Measurements from ENCODE around the gene CABP7.

The CABP7 gene

DNA sequence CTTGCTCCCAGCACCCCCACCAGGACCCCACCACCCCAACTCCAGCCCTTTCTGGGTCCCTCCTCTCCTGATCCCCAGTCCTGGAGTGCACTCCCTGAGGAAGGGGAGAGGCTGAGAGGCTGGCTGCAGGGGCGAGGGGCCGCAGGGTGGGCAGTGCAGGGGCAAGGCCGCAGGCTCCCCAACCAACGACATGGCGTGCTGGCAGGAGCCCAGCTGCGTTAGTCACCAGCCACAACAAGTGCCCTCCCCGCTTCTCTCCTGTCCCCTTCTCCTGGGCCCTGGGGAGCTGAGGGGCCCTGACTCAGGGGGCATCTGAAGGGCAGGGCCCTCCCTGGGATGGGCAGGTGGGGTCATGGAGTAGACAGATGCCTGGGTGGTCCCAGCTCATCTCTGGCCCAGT is 2.3 kb downstream of the CABP7 start:
- no peak for DNase-seq (ENCODE audit: extremely low read depth in 1 of 2, low read depth in 1 of 2)

DNA sequence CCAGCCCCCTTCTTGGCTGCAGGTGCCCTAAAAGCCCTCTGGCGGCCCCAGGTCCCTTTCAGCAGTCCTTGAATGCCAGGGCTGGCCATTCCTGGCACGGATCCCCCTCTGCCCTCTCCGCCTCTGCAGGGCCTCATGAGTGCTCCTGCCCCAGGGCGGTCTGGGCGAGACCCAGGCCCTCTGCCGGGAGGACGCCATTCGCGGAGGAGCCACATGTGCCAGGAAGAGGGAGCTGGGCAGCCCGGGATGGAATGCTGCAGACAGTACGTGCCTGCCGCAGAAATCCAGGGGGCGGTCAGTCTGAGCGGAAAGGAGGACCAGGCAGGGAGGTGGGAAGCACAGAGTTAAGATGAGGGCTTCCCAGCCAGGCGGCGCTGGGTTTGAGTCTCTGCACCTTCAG is 2.8 kb downstream of the CABP7 start:
- no peak for DNase-seq (ENCODE audit: extremely low read depth in 1 of 2, low read depth in 1 of 2)

DNA sequence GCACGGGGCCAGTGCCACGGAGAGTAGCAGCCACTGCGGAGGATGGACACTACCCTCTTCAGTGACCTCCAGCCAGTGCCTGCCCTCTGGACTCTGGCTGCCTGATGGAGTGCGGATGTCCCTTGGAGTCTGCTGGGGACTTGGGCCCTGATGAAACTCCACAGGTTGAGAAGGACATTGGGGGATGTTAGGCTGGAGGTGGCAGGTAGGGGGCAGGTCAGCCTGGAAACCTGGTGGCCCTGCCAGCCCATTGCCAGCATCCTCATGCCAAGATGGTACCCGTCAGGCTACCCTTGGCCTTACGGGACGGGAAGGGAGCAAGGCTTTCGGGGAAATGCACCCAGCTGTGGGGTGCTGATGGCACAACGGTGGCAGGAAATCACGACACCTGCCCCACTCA is 4.0 kb downstream of the CABP7 start:
- no peak for DNase-seq (ENCODE audit: extremely low read depth in 1 of 2, low read depth in 1 of 2)

DNA sequence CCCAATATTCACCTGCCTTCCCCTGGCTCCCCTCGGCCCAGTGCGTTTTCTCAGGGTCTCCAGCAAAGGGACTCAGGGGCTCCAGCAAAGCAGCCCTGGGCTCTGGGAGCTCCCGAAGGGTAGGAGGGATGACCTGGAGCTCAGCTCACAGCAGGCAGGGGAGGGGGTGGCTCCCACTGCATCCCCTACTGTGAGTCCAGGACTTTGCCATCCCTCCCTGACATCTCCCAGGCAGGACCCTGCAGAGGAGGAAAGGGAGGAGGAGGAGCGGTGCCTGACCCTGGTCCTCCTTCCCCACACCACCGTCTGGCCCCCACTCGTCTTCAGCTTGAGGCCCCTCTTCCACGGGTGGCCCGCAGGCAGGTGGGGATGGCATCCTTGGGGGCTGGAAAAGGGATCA is 5.0 kb downstream of the CABP7 start:
- DNase-seq (ENCODE audit: extremely low read depth in 1 of 2, low read depth in 1 of 2): no peak

DNA sequence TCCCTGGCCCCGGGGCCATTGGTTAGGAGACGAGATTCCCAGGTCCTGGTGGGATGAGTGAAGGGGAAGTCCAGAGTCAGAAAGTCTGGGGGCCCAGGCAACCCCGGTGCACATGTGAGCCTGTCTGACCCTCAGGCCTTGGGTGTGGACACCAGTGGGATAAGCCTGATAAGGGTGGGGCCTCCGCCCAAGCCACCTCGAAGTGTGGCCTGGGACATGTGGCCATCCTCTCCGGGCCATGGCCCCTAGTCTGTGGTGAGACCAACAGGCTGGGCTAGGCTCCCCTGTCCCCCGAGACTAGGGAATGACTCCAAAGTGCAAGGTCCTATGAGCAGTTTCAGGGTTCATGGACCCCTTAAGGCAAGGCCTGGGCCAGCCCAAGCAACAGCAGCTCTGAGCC is 6.3 kb downstream of the CABP7 start:
- DNase-seq (ENCODE audit: extremely low read depth in 1 of 2, low read depth in 1 of 2): no peak

DNA sequence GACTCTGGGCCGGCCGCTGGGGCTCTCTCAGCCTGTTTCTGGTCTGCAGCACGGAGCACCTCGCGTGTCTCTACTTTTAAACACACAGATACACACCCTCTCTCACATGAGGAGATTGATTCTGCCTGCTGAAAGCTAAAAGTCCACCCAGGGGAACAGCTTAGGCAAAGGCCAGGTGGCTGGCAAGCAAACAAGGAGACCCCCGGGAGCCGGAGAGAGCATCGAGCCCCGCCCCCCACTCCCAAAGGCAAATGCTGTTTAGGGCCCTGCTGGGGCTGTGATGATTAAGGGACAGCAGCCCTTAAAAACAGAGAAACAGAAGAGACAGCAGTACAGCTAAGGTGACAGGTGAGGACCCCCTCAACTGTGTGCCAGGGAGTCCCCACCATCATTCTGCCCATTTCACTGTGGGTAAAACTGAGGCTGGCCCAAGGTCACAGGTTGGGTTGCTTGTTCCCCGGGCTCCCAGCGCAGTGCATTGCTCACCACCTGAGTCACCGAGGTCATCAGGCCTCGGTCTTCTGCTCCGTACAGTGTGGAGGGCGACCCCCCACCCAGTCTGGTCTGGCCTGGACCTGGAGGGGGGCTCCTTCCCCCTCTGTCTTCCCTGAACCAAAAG is 6.8 kb downstream of the CABP7 start:
- DNase-seq (ENCODE audit: extremely low read depth in 1 of 2, low read depth in 1 of 2): no peak

DNA sequence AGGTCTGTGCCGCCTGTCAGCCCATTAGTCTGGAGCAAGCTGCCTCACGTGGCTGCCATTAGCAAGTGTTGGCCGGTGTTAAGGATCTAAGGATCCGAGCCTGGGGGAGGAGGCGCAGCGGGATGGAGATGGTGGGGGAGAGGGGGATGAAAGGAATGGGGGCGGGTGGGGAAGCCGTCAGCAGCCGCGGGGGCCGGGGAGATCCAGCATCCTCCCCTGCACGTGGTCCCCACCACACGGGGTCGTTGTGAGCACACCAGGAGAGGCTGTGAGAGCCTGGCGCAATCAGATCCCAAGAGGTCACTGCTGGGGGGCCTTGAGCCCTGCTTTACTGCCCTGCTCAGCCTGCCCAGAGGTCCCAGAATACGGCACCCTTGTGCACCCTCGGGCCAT is 7.3 kb downstream of the CABP7 start:
- DNase-seq (ENCODE audit: extremely low read depth in 1 of 2, low read depth in 1 of 2): no peak

DNA sequence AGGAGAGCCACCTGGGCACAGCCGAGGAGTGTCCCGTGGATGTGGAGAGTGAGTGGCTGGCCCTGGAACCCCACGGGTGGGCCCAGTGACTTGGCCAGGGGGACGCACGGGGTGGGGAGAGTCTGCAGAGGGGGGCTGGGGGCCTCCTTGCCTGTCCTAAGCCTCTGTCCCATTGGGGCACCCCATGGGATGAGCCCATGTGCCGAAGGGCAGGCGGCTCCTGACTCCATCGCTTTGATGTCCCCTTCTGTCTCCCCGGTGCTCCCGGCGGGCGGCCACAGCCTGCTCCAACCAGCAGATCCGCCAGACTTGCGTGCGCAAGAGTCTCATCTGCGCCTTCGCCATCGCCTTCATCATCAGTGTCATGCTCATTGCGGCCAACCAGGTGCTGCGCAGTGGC is 9.4 kb downstream of the CABP7 start:
- no peak for DNase-seq (ENCODE audit: extremely low read depth in 1 of 2, low read depth in 1 of 2)

DNA sequence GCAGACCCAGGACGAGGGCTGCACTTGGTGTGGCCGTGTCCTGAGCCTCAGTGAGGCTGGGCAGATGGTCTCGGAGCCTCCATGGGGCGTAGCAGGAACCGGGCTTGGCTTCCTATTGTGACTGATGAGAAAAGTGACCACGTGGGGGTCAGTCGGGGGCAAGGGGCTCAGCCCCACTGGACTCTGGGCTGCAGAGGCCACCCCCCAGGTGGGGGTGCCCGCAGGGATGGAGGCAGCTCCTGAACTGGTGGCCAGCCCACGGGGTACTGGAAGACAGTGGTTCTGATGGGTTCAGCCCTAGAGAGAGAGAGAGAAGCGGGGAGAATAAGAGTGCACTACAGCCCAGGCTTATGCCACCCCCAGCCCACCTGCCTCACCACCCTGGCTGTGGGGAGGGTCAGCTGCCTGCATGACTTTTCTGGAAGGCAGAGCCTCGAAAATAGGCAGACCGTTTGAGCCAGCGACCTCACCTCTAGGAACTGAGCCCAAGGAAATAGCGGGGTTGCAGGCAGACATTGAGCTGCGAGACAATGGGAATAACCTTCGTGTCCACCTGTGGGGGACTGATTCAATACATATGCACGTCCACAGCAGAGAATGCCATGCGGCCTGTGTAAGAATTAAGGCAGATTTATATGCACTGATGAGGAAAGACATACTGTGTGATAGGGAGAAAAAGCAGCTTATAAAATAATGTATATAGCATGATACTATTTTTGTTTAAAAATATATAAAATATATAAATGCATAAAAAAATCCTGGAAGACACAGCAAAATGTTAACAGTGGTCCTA is 11.5 kb downstream of the CABP7 start:
- no peak for DNase-seq (ENCODE audit: extremely low read depth in 1 of 2, low read depth in 1 of 2)

DNA sequence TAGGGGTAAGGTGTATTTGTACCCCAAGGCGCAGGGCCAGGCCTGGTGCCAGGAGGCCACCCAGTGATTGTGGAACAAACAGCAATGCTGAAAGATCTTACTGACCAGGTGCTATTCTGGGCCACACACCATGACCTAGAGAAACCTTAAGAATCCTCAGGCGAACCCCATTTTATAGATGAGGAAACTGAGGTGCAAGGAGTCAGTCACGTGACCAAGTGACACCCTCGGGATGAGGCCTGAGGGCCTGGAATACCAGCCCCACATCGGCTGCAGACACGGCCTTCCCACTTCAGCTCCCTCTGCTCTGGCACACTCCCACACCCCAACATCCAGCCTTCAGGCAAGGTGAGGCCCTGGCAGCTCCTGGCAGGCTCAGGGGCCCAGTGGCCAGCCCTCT is 13.1 kb downstream of the CABP7 start:
- DNase-seq (ENCODE audit: extremely low read depth in 1 of 2, low read depth in 1 of 2): no peak

DNA sequence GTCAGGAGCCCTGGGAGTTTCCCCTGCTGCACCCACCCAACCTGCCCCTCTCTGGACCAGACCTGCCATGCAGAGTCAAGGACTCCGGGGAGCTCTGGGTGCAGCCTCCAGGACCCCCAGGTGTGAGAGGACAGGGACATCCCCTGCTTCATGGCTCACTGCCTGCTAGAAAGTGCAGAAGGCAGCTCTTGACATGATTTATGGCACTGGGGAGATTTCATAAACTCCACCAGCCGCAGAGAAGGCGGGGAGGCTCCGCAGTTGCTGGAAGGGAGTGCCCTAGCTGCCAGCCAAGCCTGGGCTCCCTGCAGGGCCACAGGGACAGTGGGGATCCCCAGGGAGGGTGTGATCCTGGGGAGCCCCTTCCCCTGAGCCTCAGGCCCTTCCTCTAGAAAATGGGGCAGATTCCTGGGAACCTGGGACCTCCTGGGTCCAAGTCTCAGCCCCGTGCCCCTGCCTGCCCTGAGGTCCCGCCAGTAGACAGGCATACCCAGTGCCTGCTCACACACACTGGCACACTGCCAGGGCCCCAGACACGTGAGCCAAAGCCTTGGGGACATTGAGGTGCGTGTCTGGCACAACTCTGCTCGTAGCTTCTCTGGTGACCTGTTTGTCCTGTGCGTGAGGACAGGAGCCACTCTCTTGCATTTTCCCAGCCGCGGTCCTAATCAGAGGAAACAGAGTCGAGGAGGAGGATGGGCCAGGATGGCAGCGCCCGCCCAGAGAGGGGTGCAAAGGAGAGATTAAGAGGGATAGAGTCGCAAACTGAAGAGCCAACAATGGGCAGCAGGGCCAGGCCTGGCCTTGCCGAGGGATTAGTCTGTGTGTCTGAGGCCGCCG is 13.8 kb downstream of the CABP7 start:
- no peak for DNase-seq (ENCODE audit: extremely low read depth in 1 of 2, low read depth in 1 of 2)

DNA sequence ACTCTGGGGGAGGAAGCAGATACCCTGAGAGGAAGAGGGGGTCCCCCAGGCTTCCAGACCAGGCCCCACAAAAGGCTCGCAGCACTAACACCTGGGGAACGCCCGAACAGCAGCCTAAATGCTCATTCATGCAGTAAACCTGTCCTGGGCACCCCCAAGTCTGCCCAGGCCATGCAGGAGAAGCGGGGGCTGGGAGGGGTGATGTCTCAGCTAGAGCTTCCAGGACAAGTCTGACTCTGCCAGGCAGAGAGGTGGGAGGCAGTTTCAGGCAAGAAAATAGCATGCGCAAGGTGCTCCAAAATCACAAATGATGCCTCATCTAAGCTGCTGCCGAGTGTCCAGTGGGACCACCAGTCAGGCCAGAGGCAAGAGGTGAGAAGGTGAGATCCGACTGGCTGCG is 14.6 kb downstream of the CABP7 start:
- DNase-seq (ENCODE audit: extremely low read depth in 1 of 2, low read depth in 1 of 2): no peak

DNA sequence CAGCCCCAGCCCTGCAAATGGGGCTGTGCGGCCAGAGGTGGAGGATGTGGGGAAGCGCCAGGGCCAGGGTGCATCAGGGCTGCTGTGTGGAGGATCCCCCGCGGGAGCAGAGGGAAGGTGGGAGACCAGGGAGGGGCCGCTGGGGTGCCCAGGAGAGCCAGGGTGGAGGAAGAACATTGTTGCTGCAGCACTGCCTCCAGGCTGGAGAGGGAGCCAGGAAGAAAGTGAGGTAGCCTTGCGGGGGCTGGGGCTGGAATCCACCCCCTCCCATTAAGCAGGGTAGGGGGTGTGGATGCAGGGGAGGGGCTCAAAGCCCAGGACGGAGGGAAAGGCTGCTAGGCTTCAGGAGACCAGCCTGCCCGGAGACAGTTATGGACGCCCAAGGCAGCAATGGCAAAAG is 15.0 kb downstream of the CABP7 start:
- no peak for DNase-seq (ENCODE audit: extremely low read depth in 1 of 2, low read depth in 1 of 2)

DNA sequence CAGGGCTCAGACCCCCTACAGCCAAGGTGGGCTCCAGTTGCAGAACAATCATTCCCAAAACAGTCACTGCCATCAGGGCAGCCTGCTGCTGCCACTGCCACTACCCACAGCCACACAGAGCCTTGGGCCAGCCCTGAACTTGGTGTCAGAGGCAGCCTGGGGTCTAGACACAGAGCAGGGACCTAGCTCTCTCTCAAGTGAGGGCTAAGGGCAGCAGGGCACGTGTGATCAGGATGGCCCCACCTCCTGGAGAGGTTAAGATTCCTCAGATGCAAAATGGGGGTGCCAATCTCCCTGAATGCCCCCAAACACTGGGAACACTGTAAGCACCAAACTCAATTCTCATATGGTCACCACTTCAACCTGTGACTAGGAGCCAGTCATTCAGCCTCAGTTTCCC is 15.6 kb downstream of the CABP7 start:
- no peak for DNase-seq (ENCODE audit: extremely low read depth in 1 of 2, low read depth in 1 of 2)

DNA sequence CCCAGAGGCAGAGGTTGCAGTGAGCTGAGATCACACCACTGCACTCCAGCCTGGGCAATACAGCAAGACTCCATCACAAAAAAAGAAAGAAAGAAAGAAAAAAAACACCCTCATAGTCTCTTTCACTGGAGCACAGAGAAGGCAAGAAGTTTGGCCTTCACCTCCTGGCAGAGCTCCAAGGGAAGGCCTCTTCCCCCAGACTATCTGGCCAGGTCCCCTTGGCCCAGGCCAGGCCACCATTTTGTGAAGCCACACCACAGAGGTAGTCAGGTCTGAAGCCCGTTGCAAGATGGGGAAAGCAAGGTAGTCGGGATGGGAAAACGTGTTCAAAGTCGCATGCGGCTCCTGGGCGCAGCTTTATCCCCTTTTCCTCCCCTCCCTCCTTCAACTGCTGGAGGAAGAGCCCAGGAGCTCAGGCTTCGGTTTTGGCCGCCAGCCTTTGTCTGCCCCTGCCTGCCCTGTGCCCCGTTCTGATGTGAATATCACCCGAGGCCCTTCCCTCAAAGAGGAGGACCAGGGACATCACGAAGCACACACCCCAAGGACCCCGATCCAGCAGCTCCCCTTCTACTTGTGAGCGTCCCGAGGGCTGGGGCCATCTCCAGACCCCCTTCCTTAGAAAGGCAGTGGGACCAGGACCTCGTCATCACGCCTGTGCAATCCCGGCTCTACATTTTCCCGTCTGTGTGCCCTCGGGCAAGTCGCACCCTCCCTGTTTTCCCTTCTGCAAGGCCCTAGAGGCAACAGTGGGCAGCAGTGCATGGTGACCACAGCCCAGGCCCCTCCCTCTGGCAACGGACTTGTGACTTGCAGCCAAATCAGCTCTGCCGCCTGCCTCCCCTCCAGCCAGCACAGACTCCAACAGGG is 17.7 kb downstream of the CABP7 start:
- no peak for DNase-seq (ENCODE audit: extremely low read depth in 1 of 2, low read depth in 1 of 2)

DNA sequence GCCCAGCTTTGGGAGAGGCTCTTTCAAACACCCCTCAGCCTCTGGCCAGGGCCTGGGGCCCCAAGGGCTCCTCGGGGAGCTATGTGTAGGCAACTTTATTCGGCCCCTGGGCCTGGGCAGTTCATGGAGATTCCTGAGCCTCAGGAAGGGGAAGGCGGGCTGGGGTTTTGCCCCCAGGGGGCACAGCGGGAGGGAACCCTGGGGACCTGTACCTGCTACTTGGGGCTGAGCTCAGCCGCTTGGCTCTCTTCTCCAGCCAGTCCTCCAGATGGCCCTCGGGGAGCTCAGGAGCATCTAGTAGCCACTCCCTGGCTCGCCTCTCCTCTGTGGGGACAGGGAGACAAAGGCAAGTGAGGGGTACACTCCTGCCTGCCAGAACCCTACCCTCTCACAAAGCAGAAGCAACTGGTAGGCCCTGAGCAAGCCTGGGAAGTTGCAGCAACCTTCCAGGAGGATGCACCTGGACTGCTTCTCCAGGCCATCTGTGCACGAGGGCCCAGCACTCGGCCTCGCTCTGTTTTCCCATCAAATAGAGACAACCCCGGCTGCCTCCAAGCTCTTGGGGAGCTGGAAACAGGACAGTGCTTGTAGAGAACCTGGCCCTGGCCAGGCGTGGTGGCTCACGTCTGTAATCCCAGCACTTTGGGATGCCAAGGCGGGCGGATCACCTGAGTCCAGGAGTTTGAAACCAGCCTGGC is 18.5 kb downstream of the CABP7 start:
- DNase-seq (ENCODE audit: extremely low read depth in 1 of 2, low read depth in 1 of 2): no peak

DNA sequence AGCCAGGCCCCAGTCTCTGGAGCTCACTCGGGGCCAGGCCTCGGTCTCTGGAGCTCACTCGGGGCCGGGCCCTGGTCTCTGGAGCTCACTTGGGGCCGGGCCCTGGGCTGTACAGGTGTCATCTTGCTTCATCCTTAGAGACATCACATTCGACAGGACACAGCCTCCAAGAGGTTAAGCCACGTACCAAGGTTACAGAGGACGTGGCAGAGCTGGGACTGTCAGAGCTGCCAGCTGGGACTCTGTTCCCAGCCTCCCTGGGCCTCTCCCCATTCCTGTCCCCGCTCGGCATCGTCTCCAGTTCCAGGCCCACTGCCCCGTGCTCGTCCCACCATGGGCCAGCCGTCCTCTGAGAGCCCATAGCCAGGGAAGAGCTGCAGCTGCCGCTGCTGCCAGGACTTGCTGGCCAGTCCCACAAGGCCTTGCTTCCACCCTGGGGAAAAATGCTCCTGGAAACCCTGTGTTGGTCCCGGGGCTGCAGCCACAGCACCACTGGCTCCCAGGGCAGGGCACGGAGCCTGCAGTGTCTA is 19.6 kb downstream of the CABP7 start:
- no peak for DNase-seq (ENCODE audit: extremely low read depth in 1 of 2, low read depth in 1 of 2)

DNA sequence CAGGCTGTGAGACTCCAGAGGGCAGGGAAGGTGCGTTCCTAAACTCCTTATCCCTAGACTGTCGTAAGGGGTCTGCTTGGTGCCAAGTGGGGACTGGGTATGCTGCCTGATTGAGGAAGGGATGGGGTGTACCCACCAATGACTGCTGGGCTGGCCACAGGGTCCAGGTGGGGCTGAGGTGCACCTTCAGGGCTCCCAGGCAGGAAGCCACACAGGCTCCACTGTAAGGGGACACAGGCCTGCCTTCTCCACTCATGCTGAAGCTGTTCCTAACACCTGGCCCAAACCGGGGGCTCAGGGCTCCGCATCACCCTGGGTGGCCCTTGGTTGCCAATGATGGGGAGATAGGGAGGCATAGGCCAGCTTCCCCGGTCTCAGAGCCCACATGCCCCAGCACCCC is 20.4 kb downstream of the CABP7 start:
- DNase-seq (ENCODE audit: extremely low read depth in 1 of 2, low read depth in 1 of 2): no peak

DNA sequence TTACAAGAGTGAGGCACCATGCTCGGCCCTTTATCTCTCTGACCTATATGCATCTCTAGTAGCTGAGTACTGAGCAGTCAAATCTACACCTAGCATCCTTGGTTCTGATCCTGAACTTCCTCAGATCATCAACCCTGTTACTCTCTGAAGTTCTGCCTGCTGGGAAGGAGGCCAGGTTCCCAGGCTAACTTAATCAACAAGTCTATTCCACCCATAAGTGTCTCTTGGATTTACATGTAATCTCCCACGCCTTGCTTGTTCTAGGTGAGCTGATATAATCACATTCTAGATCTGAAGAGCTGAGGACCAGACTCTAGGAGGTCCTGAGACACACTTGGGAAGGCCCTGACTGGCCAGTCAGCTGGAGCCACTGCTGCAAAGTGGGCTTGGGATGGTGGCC is 22.1 kb downstream of the CABP7 start:
- no peak for DNase-seq (ENCODE audit: extremely low read depth in 1 of 2, low read depth in 1 of 2)

DNA sequence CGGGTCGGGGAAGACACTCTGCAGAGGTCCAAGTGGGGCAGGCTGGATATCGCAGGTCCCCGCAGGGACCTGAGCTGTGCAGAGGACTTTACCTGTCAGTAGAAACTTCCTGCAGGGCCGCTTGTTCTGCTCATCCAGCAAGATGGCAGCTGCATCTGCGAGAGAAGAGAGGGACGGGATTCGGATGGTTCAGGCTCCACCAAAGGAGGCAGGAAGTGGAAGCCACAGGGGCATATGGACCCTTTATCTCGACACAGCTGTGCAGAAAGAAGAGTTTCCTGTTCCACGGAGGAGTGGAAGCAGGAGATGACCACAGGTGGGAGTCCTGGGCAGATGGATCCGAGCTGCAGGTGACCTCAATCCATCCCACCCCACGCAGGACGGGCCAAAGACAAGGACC is 22.5 kb downstream of the CABP7 start:
- DNase-seq (ENCODE audit: extremely low read depth in 1 of 2, low read depth in 1 of 2): no peak

All from stimulated activated CD8-positive, alpha-beta memory T cell treated with anti-CD3 and anti-CD28 coated beads, Interleukin-7, amount 100 ng/mL, for 48 hours (primary cell).